GM12878 (cell line): ENCODE data around the gene FAR2. TPM values are rescaled to one million over a fixed set of nuclear protein-coding genes. Genes with fewer than 3 reads are reported as not detected.
A peak's percentile ranks its signal among the peaks of the same experiment; 100 is the strongest.

Experiments used
- ATF2 ChIP-seq: IDR thresholded peaks from 2 replicates; pipeline ENCODE4 v1.6.1; 2012; ENCODE audit warnings: low read length, inconsistent platforms
- BCL11A ChIP-seq: IDR thresholded peaks from 2 replicates; pipeline ENCODE4 v1.6.1; 2011; ENCODE audit warnings: low read depth, low read length
- CHD4 ChIP-seq: fragments of 200-600 bp; sonication (generic); IDR thresholded peaks from 2 replicates; pipeline ENCODE4 v1.6.1; 2016; ENCODE audit warnings: mild to moderate bottlenecking
- CREB1 ChIP-seq: IDR thresholded peaks from 2 replicates; pipeline ENCODE4 v1.6.1; 2012; ENCODE audit warnings: low read depth, mild to moderate bottlenecking, inconsistent platforms
- EP300 ChIP-seq, 2 experiments: fragments of 150-350 bp in 1 of 2; IDR thresholded peaks; 2 replicates each; pipeline ENCODE4 v1.6.1; 2011 to 2012; ENCODE audit warnings: low read depth in 2 of 2, low read length in 2 of 2, borderline replicate concordance in 1 of 2, improper control_type of control experiment in 1 of 2, inconsistent platforms in 1 of 2; ENCODE audit not compliant: control insufficient read depth in 1 of 2
- ETV6 ChIP-seq, 2 experiments: fragments of 450-650 bp in 1 of 2; IDR thresholded peaks in 1 of 2; conservative IDR thresholded peaks in 1 of 2; 2 replicates each; pipeline ENCODE4 v1.6.1; 2014; ENCODE audit warnings: antibody characterized with exemption in 1 of 2, borderline replicate concordance in 1 of 2, low read depth in 1 of 2, mild to moderate bottlenecking in 1 of 2, moderate library complexity in 1 of 2
- IRF4 ChIP-seq: IDR thresholded peaks from 2 replicates; pipeline ENCODE4 v1.6.1; 2011; ENCODE audit warnings: low read depth, low read length
- JUND ChIP-seq: IDR thresholded peaks from 2 replicates; pipeline ENCODE4 v1.6.1; 2012; ENCODE audit warnings: low read depth, mild to moderate bottlenecking, low read length, improper control_type of control experiment, moderate library complexity
- KAT2A ChIP-seq: conservative IDR thresholded peaks from 2 replicates; pipeline ENCODE4 v1.6.1; 2011; ENCODE audit warnings: low read depth, low read length; ENCODE audit not compliant: control insufficient read depth
- KLF5 ChIP-seq: fragments of 450-650 bp; IDR thresholded peaks from 2 replicates; pipeline ENCODE4 v1.6.1; 2014; ENCODE audit warnings: mild to moderate bottlenecking; ENCODE audit not compliant: partially characterized antibody
- MYB ChIP-seq: fragments of 150-350 bp; IDR thresholded peaks from 2 replicates; pipeline ENCODE4 v1.6.1; 2014; ENCODE audit warnings: mild to moderate bottlenecking, low read depth, low read length, borderline replicate concordance
- PAX5 ChIP-seq: IDR thresholded peaks from 2 replicates; pipeline ENCODE4 v1.6.1; 2011; ENCODE audit warnings: low read depth, low read length, borderline replicate concordance
- PAX8 ChIP-seq: fragments of 450-650 bp; IDR thresholded peaks from 2 replicates; pipeline ENCODE4 v1.6.1; 2017; ENCODE audit warnings: mild to moderate bottlenecking, moderate library complexity
- PML ChIP-seq: IDR thresholded peaks from 2 replicates; pipeline ENCODE4 v1.6.1; 2012; ENCODE audit warnings: low read length, inconsistent platforms
- POLR2AphosphoS2 ChIP-seq: IDR thresholded peaks from 2 replicates; pipeline ENCODE4 v1.6.1; 2011; ENCODE audit warnings: low read depth, mild to moderate bottlenecking, low read length, improper control_type of control experiment, moderate library complexity
- POU2F2 ChIP-seq: IDR thresholded peaks from 3 replicates; pipeline ENCODE4 v1.6.1; 2011; ENCODE audit warnings: low read depth, mild to moderate bottlenecking, low read length, borderline replicate concordance
- RAD21 ChIP-seq: IDR thresholded peaks from 2 replicates; pipeline ENCODE4 v1.6.1; 2011; ENCODE audit warnings: mild to moderate bottlenecking, low read depth, low read length, moderate library complexity; ENCODE audit not compliant: insufficient read depth
- RELA ChIP-seq: fragments of 450-650 bp; IDR thresholded peaks from 2 replicates; pipeline ENCODE4 v1.8.0; 2014; ENCODE audit warnings: borderline replicate concordance; ENCODE audit not compliant: partially characterized antibody
- SIX5 ChIP-seq: IDR thresholded peaks from 2 replicates; pipeline ENCODE4 v1.6.1; 2011; ENCODE audit warnings: mild to moderate bottlenecking, low read depth, low read length, moderate library complexity; ENCODE audit not compliant: severe bottlenecking
- SP1 ChIP-seq: IDR thresholded peaks from one replicate; pipeline ENCODE4 v1.6.1; 2011; ENCODE audit warnings: low read depth, low read length
- STAT1 ChIP-seq: fragments of 450-650 bp; conservative IDR thresholded peaks from 2 replicates; pipeline ENCODE4 v1.6.1; 2014; ENCODE audit warnings: antibody characterized with exemption, mild to moderate bottlenecking
- SUZ12 ChIP-seq: fragments of 200-600 bp; sonication (generic); IDR thresholded peaks from one replicate; pipeline ENCODE4 v1.6.1; 2018; ENCODE audit warnings: antibody characterized with exemption, mild to moderate bottlenecking; ENCODE audit not compliant: unreplicated experiment
- ZNF207 ChIP-seq: fragments of 450-650 bp; IDR thresholded peaks from 2 replicates; pipeline ENCODE4 v1.6.1; 2014; ENCODE audit warnings: antibody characterized with exemption, mild to moderate bottlenecking, borderline replicate concordance
- ZNF24 ChIP-seq: fragments of 450-650 bp; IDR thresholded peaks from 2 replicates; pipeline ENCODE4 v1.6.1; 2017; ENCODE audit warnings: antibody characterized with exemption, mild to moderate bottlenecking
- polyA plus RNA-seq, 11 experiments: library from polyadenylated mRNA; depleted of rRNA in 4 of 11; unstranded in 6 of 11; stranded (reverse) in 5 of 11; fragments of >200 nt; fragmentation: Nextera tagmentation in 4 of 11; fragmentation: Illumina TruSeq in 1 of 11; extraction: Ambion mirVana in 4 of 11; extraction: Trizol in 1 of 11; gene quantifications; 1 replicate in 1 of 11; 2 replicates in 10 of 11; pipeline versions ENCODE4 v1.2.1 to v1.2.3, GENCODE V29; 2011 to 2016; ENCODE audit warnings: inconsistent platforms in 2 of 11, missing spikeins in 2 of 11, low read depth in 1 of 11
- total RNA-seq, 4 experiments: library from RNA; depleted of rRNA in 3 of 4; stranded (reverse); fragments of >200 nt in 3 of 4; fragmentation: Illumina TruSeq in 1 of 4; extraction: Trizol in 1 of 4; gene quantifications; 2 replicates each; pipeline versions ENCODE4 v1.2.1 to v1.2.3, GENCODE V29; 2013 to 2021
- TF ChIP-seq, protein P1 (sequence below): fragments of 450-650 bp; formaldehyde crosslinking; IDR thresholded peaks from 2 replicates; pipeline ENCODE4 v1.4.0; 2020; ENCODE audit warnings: mild to moderate bottlenecking, moderate library complexity
- TF ChIP-seq, protein P2 (sequence below): IDR thresholded peaks from 2 replicates; pipeline ENCODE4 v1.6.1; 2012; ENCODE audit warnings: low read depth, low read length, improper control_type of control experiment

The FAR2 gene
- total and polyA plus RNA-seq, 10 of the 15 experiments (the other 5 are each of a cell fraction or from before 2014, with no cell fraction given) = 0.50 to 1.1 (median 0.65) TPM

- TF ChIP-seq SP1 (peak; percentile 20), EP300 (IDR thresholded peaks at IDR 0.05; ENCODE audit: borderline replicate concordance in 1 of 2, control insufficient read depth in 1 of 2, low read depth in 2 of 2, low read length in 2 of 2) (peak; percentile 8 to 43; a peak in 1 of 4 replicates), POU2F2 (0 out of 3 replicates have a peak, but pooled peaks have one; percentile 20), RELA (no peak), ZNF24 (0 out of 2 replicates have a peak, but pooled peaks have one; percentile 33), SIX5 (no peak), KLF5 (no peak), POLR2AphosphoS2 (no peak), ATF2 (peak; percentile 53), CHD4 (no peak), CREB1 (no peak), ZNF207 (no peak), KAT2A (no peak), STAT1 (no peak), ETV6 (conservative IDR thresholded peaks at IDR 0.05 in 1 of 2, IDR thresholded peaks at IDR 0.05 in 1 of 2; ENCODE audit: borderline replicate concordance in 1 of 2, low read depth in 1 of 2) (no peak), SUZ12 (no peak), IRF4 (peak; percentile 91), BCL11A (0 out of 2 replicates have a peak, but pooled peaks have one; percentile 44), RAD21 (no peak), JUND (no peak), PAX8 (no peak), PML (no peak), PAX5 (no peak), MYB (no peak)
- TF ChIP-seq, protein P1, sequence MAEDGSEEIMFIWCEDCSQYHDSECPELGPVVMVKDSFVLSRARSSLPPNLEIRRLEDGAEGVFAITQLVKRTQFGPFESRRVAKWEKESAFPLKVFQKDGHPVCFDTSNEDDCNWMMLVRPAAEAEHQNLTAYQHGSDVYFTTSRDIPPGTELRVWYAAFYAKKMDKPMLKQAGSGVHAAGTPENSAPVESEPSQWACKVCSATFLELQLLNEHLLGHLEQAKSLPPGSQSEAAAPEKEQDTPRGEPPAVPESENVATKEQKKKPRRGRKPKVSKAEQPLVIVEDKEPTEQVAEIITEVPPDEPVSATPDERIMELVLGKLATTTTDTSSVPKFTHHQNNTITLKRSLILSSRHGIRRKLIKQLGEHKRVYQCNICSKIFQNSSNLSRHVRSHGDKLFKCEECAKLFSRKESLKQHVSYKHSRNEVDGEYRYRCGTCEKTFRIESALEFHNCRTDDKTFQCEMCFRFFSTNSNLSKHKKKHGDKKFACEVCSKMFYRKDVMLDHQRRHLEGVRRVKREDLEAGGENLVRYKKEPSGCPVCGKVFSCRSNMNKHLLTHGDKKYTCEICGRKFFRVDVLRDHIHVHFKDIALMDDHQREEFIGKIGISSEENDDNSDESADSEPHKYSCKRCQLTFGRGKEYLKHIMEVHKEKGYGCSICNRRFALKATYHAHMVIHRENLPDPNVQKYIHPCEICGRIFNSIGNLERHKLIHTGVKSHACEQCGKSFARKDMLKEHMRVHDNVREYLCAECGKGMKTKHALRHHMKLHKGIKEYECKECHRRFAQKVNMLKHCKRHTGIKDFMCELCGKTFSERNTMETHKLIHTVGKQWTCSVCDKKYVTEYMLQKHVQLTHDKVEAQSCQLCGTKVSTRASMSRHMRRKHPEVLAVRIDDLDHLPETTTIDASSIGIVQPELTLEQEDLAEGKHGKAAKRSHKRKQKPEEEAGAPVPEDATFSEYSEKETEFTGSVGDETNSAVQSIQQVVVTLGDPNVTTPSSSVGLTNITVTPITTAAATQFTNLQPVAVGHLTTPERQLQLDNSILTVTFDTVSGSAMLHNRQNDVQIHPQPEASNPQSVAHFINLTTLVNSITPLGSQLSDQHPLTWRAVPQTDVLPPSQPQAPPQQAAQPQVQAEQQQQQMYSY (CRISPR knock-in tag) = no peak
- TF ChIP-seq, protein P2, sequence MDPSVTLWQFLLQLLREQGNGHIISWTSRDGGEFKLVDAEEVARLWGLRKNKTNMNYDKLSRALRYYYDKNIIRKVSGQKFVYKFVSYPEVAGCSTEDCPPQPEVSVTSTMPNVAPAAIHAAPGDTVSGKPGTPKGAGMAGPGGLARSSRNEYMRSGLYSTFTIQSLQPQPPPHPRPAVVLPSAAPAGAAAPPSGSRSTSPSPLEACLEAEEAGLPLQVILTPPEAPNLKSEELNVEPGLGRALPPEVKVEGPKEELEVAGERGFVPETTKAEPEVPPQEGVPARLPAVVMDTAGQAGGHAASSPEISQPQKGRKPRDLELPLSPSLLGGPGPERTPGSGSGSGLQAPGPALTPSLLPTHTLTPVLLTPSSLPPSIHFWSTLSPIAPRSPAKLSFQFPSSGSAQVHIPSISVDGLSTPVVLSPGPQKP = no peak
Measured at GRCh38 chr12:29241821-29242591, 92.9 kb downstream of the FAR2 start (continued).
